Endothelial cell of umbilical vein (primary cell): Measurements from ENCODE around the gene MICB. TPM values are rescaled to one million over a fixed set of nuclear protein-coding genes. Genes with fewer than 3 reads are reported as not detected.

ENCODE experiments used
- BruUV-seq: library from RNA; stranded (reverse); fragments of 400-500 nt; replicated peaks from 2 replicates; lab custom pipeline; 2021; lab: Mats Ljungman, UMichigan
- CTCF ChIA-PET: fragments of 300-600, 350-600 bp; sonication (Branson Sonifier 250); formaldehyde crosslinking; loops from one replicate; lab custom pipeline; 2021; ENCODE audit warnings: antibody characterized with exemption, inconsistent platforms; lab: Charles Lee
- POLR2A ChIA-PET: fragments of 300-600, 350-600 bp; sonication (Branson Sonifier 250); formaldehyde crosslinking; loops from one replicate; lab custom pipeline; 2021; ENCODE audit warnings: antibody characterized with exemption, inconsistent platforms; lab: Charles Lee
- DNase-seq: peaks from one replicate; pipeline ENCODE4 v3.0.0-alpha.2; 2011; ENCODE audit warnings: low read depth, low spot score
- FAIRE-seq: peaks from 2 replicates; lab custom pipeline; 2011; peaks lifted over from hg19 to GRCh38; lab: Jason Lieb, UNC
- H2AFZ ChIP-seq: 2 replicates; pipeline ENCODE4 v1.6.0; 2012; ENCODE audit warnings: low read depth, low read length, control low read depth, inconsistent platforms
- H3K27ac ChIP-seq: 2 replicates; pipeline ENCODE4 v1.5.1; 2011; ENCODE audit warnings: low read depth, mild to moderate bottlenecking, control low read depth, low read length, moderate library complexity; ENCODE audit not compliant: insufficient read depth
- H3K27me3 ChIP-seq, 2 experiments: 2 replicates each; pipeline versions ENCODE4 v1.6.0 to v1.6.1; 2011; ENCODE audit warnings: low read length in 2 of 2, mixed read lengths in 1 of 2; ENCODE audit not compliant: control insufficient read depth in 2 of 2, insufficient read depth in 2 of 2
- H3K36me3 ChIP-seq, 2 experiments: 2 replicates in 1 of 2; 3 replicates in 1 of 2; pipeline ENCODE4 v1.5.1; 2011; ENCODE audit warnings: low read length in 2 of 2, mild to moderate bottlenecking in 1 of 2, moderate library complexity in 1 of 2; ENCODE audit not compliant: control insufficient read depth in 2 of 2, insufficient read depth in 2 of 2; ENCODE audit errors: extremely low read depth in 1 of 2
- H3K4me1 ChIP-seq: 3 replicates; pipeline ENCODE4 v1.5.1; 2011; ENCODE audit warnings: mild to moderate bottlenecking, low read length; ENCODE audit not compliant: control insufficient read depth, insufficient read depth; ENCODE audit errors: extremely low read depth
- H3K4me2 ChIP-seq: 2 replicates; pipeline ENCODE4 v1.6.1; 2011; ENCODE audit warnings: low read length, control low read depth, mixed read lengths; ENCODE audit not compliant: insufficient read depth
- H3K4me3 ChIP-seq, 3 experiments: fragments of 200-600 bp in 1 of 3; sonication (generic), shearing (Covaris generic) in 1 of 3; replicated peaks in 1 of 3; 2 replicates each; pipeline ENCODE4 v1.5.1; 2011 to 2016; ENCODE audit warnings: control low read depth in 3 of 3, low read length in 3 of 3, mild to moderate bottlenecking in 2 of 3, inconsistent platforms in 1 of 3, low read depth in 1 of 3, moderate library complexity in 1 of 3; ENCODE audit not compliant: insufficient read depth in 1 of 3
- H3K79me2 ChIP-seq: 2 replicates; pipeline ENCODE4 v1.6.0; 2012; ENCODE audit warnings: low read length, inconsistent platforms; ENCODE audit not compliant: control insufficient read depth, insufficient read depth
- H3K9ac ChIP-seq: replicated peaks from 2 replicates; pipeline ENCODE3; 2011; ENCODE audit warnings: low read length, control low read depth; ENCODE audit not compliant: insufficient read depth; ENCODE audit errors: extremely low read depth
- H3K9me1 ChIP-seq: replicated peaks from 3 replicates; pipeline ENCODE4 v1.6.0; 2011; ENCODE audit warnings: mild to moderate bottlenecking, low read length; ENCODE audit not compliant: control insufficient read depth, insufficient read depth; ENCODE audit errors: extremely low read depth
- H3K9me3 ChIP-seq: replicated peaks from 2 replicates; pipeline ENCODE4 v1.5.1; 2012; ENCODE audit warnings: low read length, inconsistent platforms; ENCODE audit not compliant: control insufficient read depth, insufficient read depth
- H4K20me1 ChIP-seq: replicated peaks from 2 replicates; pipeline ENCODE3; 2011; ENCODE audit warnings: mild to moderate bottlenecking, low read length; ENCODE audit not compliant: control insufficient read depth, insufficient read depth; ENCODE audit errors: extremely low read depth
- EZH2 ChIP-seq: IDR thresholded peaks from 2 replicates; pipeline ENCODE4 v1.6.1; 2012; ENCODE audit warnings: borderline replicate concordance, low read depth, mild to moderate bottlenecking, moderate library complexity, low read length, inconsistent platforms; ENCODE audit not compliant: severe bottlenecking
- FOS ChIP-seq: IDR thresholded peaks from 2 replicates; pipeline ENCODE4 v1.6.1; 2011; ENCODE audit warnings: mild to moderate bottlenecking, low read length, moderate library complexity, borderline replicate concordance; ENCODE audit not compliant: insufficient read depth
- GATA2 ChIP-seq: IDR thresholded peaks from 2 replicates; pipeline ENCODE4 v1.7.0; 2011; ENCODE audit warnings: low read depth, mild to moderate bottlenecking, moderate library complexity, mixed read lengths, low read length; ENCODE audit not compliant: insufficient read length, insufficient read depth
- JUN ChIP-seq: IDR thresholded peaks from 2 replicates; pipeline ENCODE4 v1.6.1; 2011; ENCODE audit warnings: borderline replicate concordance, low read depth; ENCODE audit not compliant: insufficient read length, insufficient read depth
- MAX ChIP-seq: IDR thresholded peaks from 2 replicates; pipeline ENCODE4 v1.6.1; 2011; ENCODE audit not compliant: insufficient read depth, insufficient read length
- MYC ChIP-seq: IDR thresholded peaks from one replicate; pipeline ENCODE4 v1.6.1; 2011; ENCODE audit warnings: mild to moderate bottlenecking, low read depth, low read length
- POLR2A ChIP-seq: IDR thresholded peaks from 2 replicates; pipeline ENCODE4 v1.6.1; 2012; ENCODE audit warnings: low read depth, mild to moderate bottlenecking, control low read depth, low read length
- POLR2AphosphoS5 ChIP-seq: IDR thresholded peaks from 2 replicates; pipeline ENCODE4 v1.6.1; 2012; ENCODE audit warnings: low read depth, mild to moderate bottlenecking, control low read depth, low read length, moderate library complexity; ENCODE audit not compliant: insufficient read depth
- dilution Hi-C: fragments of 300-500 bp; cut with MboI; formaldehyde crosslinking; loops from one replicate; pipeline ENCODE4 v1.15.0; 2019; ENCODE audit warnings: low sequenced_read_pairs; ENCODE audit not compliant: extremely low pct_ligation_motif_present
- intact Hi-C: fragments of 100-400 bp; cut with micrococcal nuclease; formaldehyde crosslinking; loops from one replicate; pipeline ENCODE4 v1.10.0; 2022
- polyA plus RNA-seq, 4 experiments: library from polyadenylated mRNA; depleted of rRNA in 3 of 4; stranded (reverse) in 3 of 4; unstranded in 1 of 4; fragments of >200 nt; gene quantifications; 2 replicates each; pipeline versions ENCODE4 v1.2.1 to v1.2.3, GENCODE V29; 2011 to 2012; ENCODE audit warnings: missing spikeins in 1 of 4
- total RNA-seq: library from RNA; stranded (reverse); gene quantifications from 2 replicates; pipeline ENCODE4 v1.2.3, GENCODE V29; 2021
- TF ChIP-seq, protein P1 (sequence below), 2 donors: IDR thresholded peaks; 1 replicate in 1 of 2; 2 replicates in 1 of 2; pipeline ENCODE4 v1.5.1; 2011; ENCODE audit warnings: low read length in 2 of 2, mild to moderate bottlenecking in 2 of 2, moderate library complexity in 2 of 2, control low read depth in 1 of 2, inconsistent platforms in 1 of 2, low read depth in 1 of 2; ENCODE audit not compliant: insufficient read depth in 1 of 2; ENCODE audit errors: extremely low read depth in 1 of 2

MICB gene
- total and polyA plus RNA-seq, 2 donors (not counting 3 experiments of a cell fraction or from before 2014, with no cell fraction given), result 32.8 to 36.3 TPM

DNA sequence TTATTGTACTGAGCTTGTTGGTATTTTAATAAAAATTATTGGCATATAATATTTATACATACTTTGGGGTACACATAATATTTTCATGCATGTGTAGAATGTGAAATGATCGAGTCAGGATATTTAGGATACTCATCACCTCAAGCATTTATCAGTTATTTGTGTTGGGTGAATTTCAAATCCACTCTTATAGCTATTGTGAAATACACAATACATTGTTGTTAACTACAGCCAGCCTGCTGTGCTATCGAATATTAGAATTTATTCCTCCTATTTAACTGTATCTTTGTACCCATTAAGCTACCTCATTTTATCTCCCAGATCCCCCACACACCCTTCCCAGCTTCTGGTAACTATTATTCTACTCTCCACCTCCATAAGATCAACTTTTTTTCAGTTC is 14.6 kb upstream of the MICB start:
- Histone ChIP-seq H4K20me1 (no peaks in the 10 kb centered on the region), H3K36me3 (no peaks in the 10 kb centered on the region), H3K9me1 (no peaks in the 10 kb centered on the region), H2AFZ (no peak overlapping the region), H3K27me3 (peaks cover 3 to 8% of the 10 kb centered on the region in 2 experiments), H3K4me3 (no peak overlapping the region), H3K4me1 (peaks cover 2% of the 10 kb centered on the region), H3K9me3 (no peaks in the 10 kb centered on the region), H3K4me2 (no peak overlapping the region), H3K79me2 (no peaks in the 10 kb centered on the region), H3K9ac (no peak overlapping the region), H3K27ac (no peak overlapping the region)
- CTCF ChIA-PET, result interaction anchor here (0.8 to 1.3 kb wide), 2 partner anchors 9 to 12 kb away, joined by 3 to 4 read pairs; no protein-coding TSS in a partner anchor
- intact Hi-C loops, result no loop called here
- BruUV-seq, result no TSS peak
- POLR2A ChIA-PET, result no interaction called here
- FAIRE-seq, result no peak
- dilution Hi-C loops, result no loop called here
- TF ChIP-seq MAX (no peak), EZH2 (no peak), JUN (no peak), POLR2AphosphoS5 (no peak), GATA2 (no peak), POLR2A (no peak), FOS (no peak), MYC (no peak)
- no peak for DNase-seq

GRCh38 chr6:31485055-31485454 is 12.9 kb upstream of the MICB start:
- TF ChIP-seq, protein P1, sequence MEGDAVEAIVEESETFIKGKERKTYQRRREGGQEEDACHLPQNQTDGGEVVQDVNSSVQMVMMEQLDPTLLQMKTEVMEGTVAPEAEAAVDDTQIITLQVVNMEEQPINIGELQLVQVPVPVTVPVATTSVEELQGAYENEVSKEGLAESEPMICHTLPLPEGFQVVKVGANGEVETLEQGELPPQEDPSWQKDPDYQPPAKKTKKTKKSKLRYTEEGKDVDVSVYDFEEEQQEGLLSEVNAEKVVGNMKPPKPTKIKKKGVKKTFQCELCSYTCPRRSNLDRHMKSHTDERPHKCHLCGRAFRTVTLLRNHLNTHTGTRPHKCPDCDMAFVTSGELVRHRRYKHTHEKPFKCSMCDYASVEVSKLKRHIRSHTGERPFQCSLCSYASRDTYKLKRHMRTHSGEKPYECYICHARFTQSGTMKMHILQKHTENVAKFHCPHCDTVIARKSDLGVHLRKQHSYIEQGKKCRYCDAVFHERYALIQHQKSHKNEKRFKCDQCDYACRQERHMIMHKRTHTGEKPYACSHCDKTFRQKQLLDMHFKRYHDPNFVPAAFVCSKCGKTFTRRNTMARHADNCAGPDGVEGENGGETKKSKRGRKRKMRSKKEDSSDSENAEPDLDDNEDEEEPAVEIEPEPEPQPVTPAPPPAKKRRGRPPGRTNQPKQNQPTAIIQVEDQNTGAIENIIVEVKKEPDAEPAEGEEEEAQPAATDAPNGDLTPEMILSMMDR (IDR thresholded peaks at IDR 0.05; ENCODE audit: extremely low read depth in 1 of 2, insufficient read depth in 1 of 2, low read depth in 1 of 2, low read length in 2 of 2), result no peak
- Histone ChIP-seq H3K27me3 (no peaks in the 10 kb centered on the region), H3K4me1 (peaks cover 2% of the 10 kb centered on the region), H3K79me2 (no peaks in the 10 kb centered on the region), H3K27ac (no peak overlapping the region), H3K9ac (no peak overlapping the region), H3K4me2 (no peak overlapping the region), H3K36me3 (no peaks in the 10 kb centered on the region), H3K9me1 (no peaks in the 10 kb centered on the region), H3K9me3 (no peaks in the 10 kb centered on the region), H2AFZ (no peak overlapping the region), H3K4me3 (no peak overlapping the region), H4K20me1 (no peaks in the 10 kb centered on the region)
- FAIRE-seq (no peak), DNase-seq (no peak)
- intact Hi-C loops (no loop called here), dilution Hi-C loops (no loop called here)
- POLR2A ChIA-PET, result interaction anchor here (0.5 kb wide), 1 partner anchor 281 kb away, joined by 7 read pairs; no protein-coding TSS in a partner anchor
- no TSS peak for BruUV-seq
- CTCF ChIA-PET, result no interaction called here
